H1 (cell line): ENCODE measurements around the gene CYP27B1.

Experiments
- BCL11A ChIP-seq, 2 experiments: IDR thresholded peaks; one replicate each; pipeline ENCODE4 v1.6.1; 2011; ENCODE audit warnings: low read depth in 2 of 2, low read length in 2 of 2, mild to moderate bottlenecking in 2 of 2
- BRCA1 ChIP-seq: IDR thresholded peaks from 2 replicates; pipeline ENCODE4 v1.6.1; 2012; ENCODE audit warnings: low read depth, low read length, improper control_type of control experiment
- CBX5 ChIP-seq: fragments of 300-800, 300-1000 bp; sonication (generic); IDR thresholded peaks from 2 replicates; pipeline ENCODE4 v1.7.1; 2016; ENCODE audit warnings: antibody characterized with exemption, low read length, low read depth
- CTCF ChIP-seq, 3 experiments: IDR thresholded peaks; 1 replicate in 2 of 3; 2 replicates in 1 of 3; pipeline versions ENCODE4 v1.5.1 to v1.6.1; 2011; ENCODE audit warnings: low read length in 3 of 3, mild to moderate bottlenecking in 3 of 3, inconsistent platforms in 2 of 3, low read depth in 1 of 3, moderate library complexity in 1 of 3; ENCODE audit not compliant: insufficient read depth in 1 of 3; ENCODE audit errors: control extremely low read depth in 1 of 3
- EZH2 ChIP-seq: fragments of 200-600 bp; sonication (generic); IDR thresholded peaks from 2 replicates; pipeline ENCODE4 v1.7.1; 2012; ENCODE audit warnings: low read depth, mild to moderate bottlenecking, moderate library complexity, low read length, inconsistent platforms; ENCODE audit not compliant: severe bottlenecking
- MAFK ChIP-seq: IDR thresholded peaks from 2 replicates; pipeline ENCODE4 v1.6.1; 2012; ENCODE audit warnings: low read depth, mild to moderate bottlenecking, improper control_type of control experiment, low read length
- MAX ChIP-seq: IDR thresholded peaks from 2 replicates; pipeline ENCODE4 v1.6.1; 2012; ENCODE audit warnings: inconsistent platforms
- NRF1 ChIP-seq: IDR thresholded peaks from 2 replicates; pipeline ENCODE4 v1.6.1; 2011; ENCODE audit warnings: mild to moderate bottlenecking, low read depth, low read length, improper control_type of control experiment
- POLR2A ChIP-seq, 2 experiments: IDR thresholded peaks; 1 replicate in 1 of 2; 2 replicates in 1 of 2; pipeline ENCODE4 v1.6.1; 2011; ENCODE audit warnings: low read depth in 2 of 2, low read length in 2 of 2, mild to moderate bottlenecking in 2 of 2; ENCODE audit errors: control extremely low read depth in 1 of 2
- RNF2 ChIP-seq: fragments of 200-900, 300-1000 bp; sonication (generic); IDR thresholded peaks from 2 replicates; pipeline ENCODE4 v1.7.1; 2016; ENCODE audit warnings: borderline replicate concordance, low read depth, mild to moderate bottlenecking, antibody characterized with exemption, low read length; ENCODE audit not compliant: poor library complexity, severe bottlenecking; ENCODE audit errors: missing control alignments
- RXRA ChIP-seq: IDR thresholded peaks from 2 replicates; pipeline ENCODE4 v1.6.1; 2011; ENCODE audit warnings: low read depth, mild to moderate bottlenecking, low read length, moderate library complexity; ENCODE audit not compliant: insufficient read depth
- SRF ChIP-seq: IDR thresholded peaks from 2 replicates; pipeline ENCODE4 v1.6.1; 2011; ENCODE audit warnings: mild to moderate bottlenecking, low read depth, low read length, moderate library complexity
- TCF12 ChIP-seq: IDR thresholded peaks from 2 replicates; pipeline ENCODE4 v1.6.1; 2011; ENCODE audit warnings: low read depth, mild to moderate bottlenecking, low read length

GRCh38 chr12:57783466-57783801, 16.6 kb upstream of the CYP27B1 start:
- TF ChIP-seq NRF1 (no peak), CTCF (IDR thresholded peaks at IDR 0.05; ENCODE audit: control extremely low read depth in 1 of 3, insufficient read depth in 1 of 3, low read depth in 1 of 3, low read length in 3 of 3) (no peak), RNF2 (no peak), BCL11A (IDR thresholded peaks at IDR 0.05; ENCODE audit: low read depth in 2 of 2, low read length in 2 of 2) (no peak), TCF12 (no peak), BRCA1 (no peak), MAFK (no peak), POLR2A (IDR thresholded peaks at IDR 0.05; ENCODE audit: control extremely low read depth in 1 of 2, low read depth in 2 of 2, low read length in 2 of 2) (no peak), SRF (no peak), MAX (no peak), CBX5 (no peak), EZH2 (no peak), RXRA (no peak)
